ENCODE data around the gene ZBTB7C. TPM values are rescaled to one million over a fixed set of nuclear protein-coding genes. Genes with fewer than 3 reads are reported as not detected.
A peak's percentile ranks its signal among the peaks of the same experiment; 100 is the strongest.

Gene ZBTB7C
- total RNA-seq, 1 experiment from 2014 or later = 0.32 TPM

- ChIA-PET CTCF (no interaction called here), POLR2A (ENCODE audit: low non-redundant PET) (no interaction called here)
- H3K9me3 ChIP-seq (ENCODE audit: low read depth, low read length, poor library complexity, severe bottlenecking) = no peaks in the 10 kb centered on the region
- H3K27ac ChIP-seq (ENCODE audit: low read depth, low read length, poor library complexity, severe bottlenecking) = no peak overlapping the region
- H3K36me3 ChIP-seq (ENCODE audit: insufficient read depth, low read length, poor library complexity, severe bottlenecking) = no peaks in the 10 kb centered on the region
- intact Hi-C loops (cut with micrococcal nuclease; ENCODE audit: unreplicated experiment) = no loop called here
- H3K27me3 ChIP-seq (replicated peaks; ENCODE audit: insufficient read depth, low read depth, low read length, poor library complexity) = no peaks in the 10 kb centered on the region
- DNase-seq (ENCODE audit: low spot score) = no peak
- no TSS peak for BruUV-seq (replicated peaks)
- TF ChIP-seq CTCF (conservative IDR thresholded peaks at IDR 0.05; ENCODE audit: low read depth, low read length) (no peak), EZH2 (IDR thresholded peaks at IDR 0.05; ENCODE audit: borderline replicate concordance, low read depth, low read length, poor library complexity, severe bottlenecking) (no peak)
- no peak overlapping the region for H3K4me3 ChIP-seq (ENCODE audit: low read depth, low read length, poor library complexity, severe bottlenecking)
- peaks cover 22% of the 10 kb centered on the region for H3K4me1 ChIP-seq (ENCODE audit: insufficient read depth, low read length, poor library complexity, severe bottlenecking)
Measured at GRCh38 chr18:48347756-48348326, 61.3 kb downstream of the ZBTB7C start.

GRCh38 chr18:48345596-48345995 is 63.6 kb downstream of the ZBTB7C start:
- Histone ChIP-seq H3K27me3 (replicated peaks; ENCODE audit: insufficient read depth, low read depth, low read length, poor library complexity) (no peaks in the 10 kb centered on the region), H3K4me3 (ENCODE audit: low read depth, low read length, poor library complexity, severe bottlenecking) (no peak overlapping the region), H3K9me3 (ENCODE audit: low read depth, low read length, poor library complexity, severe bottlenecking) (no peaks in the 10 kb centered on the region), H3K4me1 (ENCODE audit: insufficient read depth, low read length, poor library complexity, severe bottlenecking) (peaks cover 14% of the 10 kb centered on the region), H3K36me3 (ENCODE audit: insufficient read depth, low read length, poor library complexity, severe bottlenecking) (no peaks in the 10 kb centered on the region), H3K27ac (ENCODE audit: low read depth, low read length, poor library complexity, severe bottlenecking) (no peak overlapping the region)
- CTCF ChIA-PET = no interaction called here
- intact Hi-C loops (cut with micrococcal nuclease; ENCODE audit: unreplicated experiment) = no loop called here
- no TSS peak for BruUV-seq (replicated peaks)
- no peak for DNase-seq (ENCODE audit: low spot score)
- POLR2A ChIA-PET (ENCODE audit: low non-redundant PET) = no interaction called here
- peak; percentile 43 for TF ChIP-seq CTCF (conservative IDR thresholded peaks at IDR 0.05; ENCODE audit: low read depth, low read length)
- no peak for TF ChIP-seq EZH2 (IDR thresholded peaks at IDR 0.05; ENCODE audit: borderline replicate concordance, low read depth, low read length, poor library complexity, severe bottlenecking)

DNA sequence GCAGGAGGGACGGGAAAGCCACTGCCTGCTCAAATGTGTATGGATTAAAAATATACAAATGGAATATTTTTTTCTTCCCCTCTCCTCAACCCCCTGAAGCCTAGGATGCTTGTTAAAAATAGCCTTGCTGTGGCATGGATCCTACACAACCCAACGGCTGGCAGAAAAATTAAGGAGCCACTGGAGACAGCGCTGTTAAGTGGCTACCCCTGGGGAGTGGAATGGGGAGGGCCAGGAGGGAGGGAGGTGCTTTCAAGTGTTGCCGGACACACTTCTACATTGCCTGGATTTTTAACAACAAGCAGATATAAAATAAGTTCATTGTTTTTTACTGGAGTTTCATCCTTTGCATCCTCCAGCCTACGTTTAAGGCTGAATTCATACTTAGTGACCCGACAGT is 66.6 kb downstream of the ZBTB7C start:
- no peaks in the 10 kb centered on the region for H3K9me3 ChIP-seq (ENCODE audit: low read depth, low read length, poor library complexity, severe bottlenecking)
- ChIA-PET CTCF (no interaction called here), POLR2A (ENCODE audit: low non-redundant PET) (no interaction called here)
- no peak overlapping the region for H3K4me3 ChIP-seq (ENCODE audit: low read depth, low read length, poor library complexity, severe bottlenecking)
- H3K4me1 ChIP-seq (ENCODE audit: insufficient read depth, low read length, poor library complexity, severe bottlenecking) = peaks cover 6% of the 10 kb centered on the region
- BruUV-seq (replicated peaks) = no TSS peak
- intact Hi-C loops (cut with micrococcal nuclease; ENCODE audit: unreplicated experiment) = no loop called here
- no peaks in the 10 kb centered on the region for H3K27me3 ChIP-seq (replicated peaks; ENCODE audit: insufficient read depth, low read depth, low read length, poor library complexity)
- H3K36me3 ChIP-seq (ENCODE audit: insufficient read depth, low read length, poor library complexity, severe bottlenecking) = no peaks in the 10 kb centered on the region
- H3K27ac ChIP-seq (ENCODE audit: low read depth, low read length, poor library complexity, severe bottlenecking) = no peak overlapping the region
- DNase-seq (ENCODE audit: low spot score) = no peak
- TF ChIP-seq EZH2 (IDR thresholded peaks at IDR 0.05; ENCODE audit: borderline replicate concordance, low read depth, low read length, poor library complexity, severe bottlenecking) = no peak
- no peak for TF ChIP-seq CTCF (conservative IDR thresholded peaks at IDR 0.05; ENCODE audit: low read depth, low read length)
